ENCODE results near the gene KDR.

The KDR gene

GRCh38 chr4:55083735-55084134, 41.7 kb downstream of the KDR start:
- Histone ChIP-seq H3K36me3 (ENCODE audit: low read length) (no peaks in the 10 kb centered on the region), H3K9me2 (replicated peaks; ENCODE audit: insufficient read depth, low read length) (no peaks in the 10 kb centered on the region), H2AFZ (ENCODE audit: low read depth, low read length, severe bottlenecking) (no peak overlapping the region), H3K4me3 (ENCODE audit: insufficient read depth, low read length, poor library complexity, severe bottlenecking) (no peak overlapping the region), H3K79me2 (ENCODE audit: insufficient read depth, low read length) (no peaks in the 10 kb centered on the region), H3K9me3 (ENCODE audit: insufficient read depth, low read length) (no peaks in the 10 kb centered on the region), H3K4me2 (ENCODE audit: low read depth, low read length, poor library complexity, severe bottlenecking) (no peak overlapping the region), H3K9ac (ENCODE audit: low read length) (no peak overlapping the region), H3F3A (ENCODE audit: insufficient read depth) (no peaks in the 10 kb centered on the region), H3K27ac (ENCODE audit: low read depth, low read length) (no peak overlapping the region), H3K27me3 (ENCODE audit: low read length) (no peaks in the 10 kb centered on the region), H4K20me1 (ENCODE audit: low read depth, low read length) (no peaks in the 10 kb centered on the region)
- no peak for TF ChIP-seq EZH2phosphoT487 (conservative IDR thresholded peaks at IDR 0.05; ENCODE audit: low read length)
- no peak for TF ChIP-seq CTCF (IDR thresholded peaks at IDR 0.05; ENCODE audit: insufficient read depth, low read length, poor library complexity, severe bottlenecking)

- Histone ChIP-seq H3K4me2 (ENCODE audit: low read depth, low read length, poor library complexity, severe bottlenecking) (no peak overlapping the region), H3K9me2 (replicated peaks; ENCODE audit: insufficient read depth, low read length) (no peaks in the 10 kb centered on the region), H3F3A (ENCODE audit: insufficient read depth) (no peaks in the 10 kb centered on the region), H4K20me1 (ENCODE audit: low read depth, low read length) (no peaks in the 10 kb centered on the region), H3K36me3 (ENCODE audit: low read length) (no peaks in the 10 kb centered on the region), H2AFZ (ENCODE audit: low read depth, low read length, severe bottlenecking) (no peak overlapping the region), H3K27ac (ENCODE audit: low read depth, low read length) (no peak overlapping the region), H3K9me3 (ENCODE audit: insufficient read depth, low read length) (no peaks in the 10 kb centered on the region), H3K4me3 (ENCODE audit: insufficient read depth, low read length, poor library complexity, severe bottlenecking) (no peak overlapping the region), H3K27me3 (ENCODE audit: low read length) (no peaks in the 10 kb centered on the region), H3K79me2 (ENCODE audit: insufficient read depth, low read length) (no peaks in the 10 kb centered on the region), H3K9ac (ENCODE audit: low read length) (no peak overlapping the region)
- no peak for TF ChIP-seq CTCF (IDR thresholded peaks at IDR 0.05; ENCODE audit: insufficient read depth, low read length, poor library complexity, severe bottlenecking)
- no peak for TF ChIP-seq EZH2phosphoT487 (conservative IDR thresholded peaks at IDR 0.05; ENCODE audit: low read length)
These were observed 42.6 kb downstream of the KDR start for GRCh38 chr4:55082756-55083155.

- no peak for TF ChIP-seq EZH2phosphoT487 (conservative IDR thresholded peaks at IDR 0.05; ENCODE audit: low read length)
- no peak for TF ChIP-seq CTCF (IDR thresholded peaks at IDR 0.05; ENCODE audit: insufficient read depth, low read length, poor library complexity, severe bottlenecking)
- Histone ChIP-seq H4K20me1 (ENCODE audit: low read depth, low read length) (no peaks in the 10 kb centered on the region), H3K4me3 (ENCODE audit: insufficient read depth, low read length, poor library complexity, severe bottlenecking) (no peak overlapping the region), H3K9me3 (ENCODE audit: insufficient read depth, low read length) (no peaks in the 10 kb centered on the region), H3K36me3 (ENCODE audit: low read length) (no peaks in the 10 kb centered on the region), H3K27ac (ENCODE audit: low read depth, low read length) (no peak overlapping the region), H3K79me2 (ENCODE audit: insufficient read depth, low read length) (no peaks in the 10 kb centered on the region), H3K4me2 (ENCODE audit: low read depth, low read length, poor library complexity, severe bottlenecking) (no peak overlapping the region), H3K27me3 (ENCODE audit: low read length) (no peaks in the 10 kb centered on the region), H2AFZ (ENCODE audit: low read depth, low read length, severe bottlenecking) (no peak overlapping the region), H3K9me2 (replicated peaks; ENCODE audit: insufficient read depth, low read length) (no peaks in the 10 kb centered on the region), H3K9ac (ENCODE audit: low read length) (no peak overlapping the region), H3F3A (ENCODE audit: insufficient read depth) (no peaks in the 10 kb centered on the region)
These were observed 45.1 kb downstream of the KDR start for GRCh38 chr4:55080174-55080865.

Data from SU-DHL-6 (cell line).